IMR-90 (cell line): Measurements from ENCODE around the gene MRPL19. TPM values are rescaled to one million over a fixed set of nuclear protein-coding genes. Genes with fewer than 3 reads are reported as not detected.
"Not testable (repeated sequence)": the region's sequence is repeated elsewhere in the genome, so short reads cannot be mapped to it uniquely, and the experiment has no call there.

Experiments used
- ATAC-seq: fragments of 200-7000 bp; cut with Tn5 transposase; 2 replicates; pipeline ENCODE4 v1.9.1; 2020; ENCODE audit warnings: low read depth, mild to moderate bottlenecking, moderate library complexity
- BruUV-seq: library from RNA; stranded (reverse); fragments of 400-500 nt; replicated peaks from 2 replicates; lab custom pipeline; 2021; lab: Mats Ljungman, UMichigan
- CTCF ChIA-PET: fragments of 300-600 bp; formaldehyde crosslinking; extraction: SDS; loops from one replicate; lab custom pipeline; 2021; ENCODE audit warnings: antibody characterized with exemption; lab: Yijun Ruan, JAX
- POLR2A ChIA-PET: fragments of 300-600 bp; sonication (Branson Sonifier 250); formaldehyde crosslinking; loops from one replicate; lab custom pipeline; 2022; ENCODE audit warnings: antibody characterized with exemption; ENCODE audit not compliant: unreplicated experiment; lab: Charles Lee
- DNase-seq: peaks from one replicate; pipeline ENCODE4 v3.0.0; 2013
- H2AFZ ChIP-seq: replicated peaks from 2 replicates; pipeline ENCODE3; 2013; ENCODE audit warnings: low read length, mild to moderate bottlenecking; ENCODE audit not compliant: poor library complexity
- H2AK5ac ChIP-seq: 2 replicates; pipeline ENCODE4 v1.6.1; 2013; ENCODE audit warnings: low read depth, low read length, inconsistent platforms
- H2AK9ac ChIP-seq: replicated peaks from 2 replicates; pipeline ENCODE3; 2013; ENCODE audit warnings: mild to moderate bottlenecking, low read depth, low read length, moderate library complexity; ENCODE audit not compliant: poor library complexity
- H2BK120ac ChIP-seq: 2 replicates; pipeline ENCODE4 v1.6.1; 2013; ENCODE audit warnings: low read depth, low read length, inconsistent platforms
- H2BK15ac ChIP-seq: 3 replicates; pipeline ENCODE4 v1.6.1; 2013; ENCODE audit warnings: low read depth, low read length, inconsistent platforms
- H2BK20ac ChIP-seq: 2 replicates; pipeline ENCODE4 v1.6.1; 2013; ENCODE audit warnings: low read depth, mild to moderate bottlenecking, inconsistent platforms, low read length, moderate library complexity
- H2BK5ac ChIP-seq: 2 replicates; pipeline ENCODE4 v1.6.1; 2013; ENCODE audit warnings: mild to moderate bottlenecking, low read depth, low read length, inconsistent platforms; ENCODE audit not compliant: poor library complexity, severe bottlenecking
- H3K14ac ChIP-seq: replicated peaks from 2 replicates; pipeline ENCODE4 v1.6.1; 2013; ENCODE audit warnings: low read depth, low read length, inconsistent platforms
- H3K18ac ChIP-seq: 2 replicates; pipeline ENCODE4 v1.6.1; 2013; ENCODE audit warnings: low read depth, low read length, control low read depth
- H3K23ac ChIP-seq: 2 replicates; pipeline ENCODE4 v1.6.1; 2013; ENCODE audit warnings: low read depth, low read length, inconsistent platforms
- H3K27ac ChIP-seq: 2 replicates; pipeline ENCODE4 v1.5.1; 2013; ENCODE audit warnings: mild to moderate bottlenecking, control low read depth, low read length; ENCODE audit not compliant: insufficient read depth
- H3K27me3 ChIP-seq: 2 replicates; pipeline ENCODE4 v1.6.1; 2013; ENCODE audit warnings: low read length; ENCODE audit not compliant: control insufficient read depth, insufficient read depth
- H3K36me3 ChIP-seq: 2 replicates; pipeline ENCODE4 v1.6.1; 2013; ENCODE audit warnings: low read length, mixed read lengths; ENCODE audit not compliant: control insufficient read depth, insufficient read depth
- H3K4ac ChIP-seq: 2 replicates; pipeline ENCODE4 v1.6.1; 2013; ENCODE audit warnings: low read depth, low read length, inconsistent platforms
- H3K4me1 ChIP-seq: 2 replicates; pipeline ENCODE4 v1.6.1; 2013; ENCODE audit warnings: low read length, mixed read lengths; ENCODE audit not compliant: control insufficient read depth, insufficient read depth
- H3K4me2 ChIP-seq: 2 replicates; pipeline ENCODE4 v1.6.1; 2013; ENCODE audit warnings: low read depth, mild to moderate bottlenecking, control low read depth, low read length, moderate library complexity
- H3K4me3 ChIP-seq: 2 replicates; pipeline ENCODE4 v1.5.1; 2013; ENCODE audit warnings: low read depth, mild to moderate bottlenecking, control low read depth, low read length, moderate library complexity; ENCODE audit not compliant: insufficient read depth
- H3K56ac ChIP-seq: 2 replicates; pipeline ENCODE4 v1.6.1; 2013; ENCODE audit warnings: low read length, inconsistent platforms; ENCODE audit not compliant: insufficient read depth; ENCODE audit errors: extremely low read depth
- H3K79me1 ChIP-seq, 2 experiments: 2 replicates each; pipeline ENCODE4 v1.6.1; 2013; ENCODE audit warnings: low read length in 2 of 2, inconsistent platforms in 1 of 2, low read depth in 1 of 2
- H3K9ac ChIP-seq: 2 replicates; pipeline ENCODE4 v1.6.1; 2013; ENCODE audit warnings: low read depth, low read length, control low read depth
- H3K9me1 ChIP-seq: 2 replicates; pipeline ENCODE4 v1.6.1; 2013; ENCODE audit warnings: low read length, inconsistent platforms; ENCODE audit not compliant: insufficient read depth
- H3K9me3 ChIP-seq: 2 replicates; pipeline ENCODE4 v1.6.1; 2013; ENCODE audit warnings: low read length; ENCODE audit not compliant: control insufficient read depth, insufficient read depth
- H4K20me1 ChIP-seq: 2 replicates; pipeline ENCODE4 v1.6.1; 2013; ENCODE audit warnings: low read length, inconsistent platforms; ENCODE audit not compliant: insufficient read depth
- H4K5ac ChIP-seq: 2 replicates; pipeline ENCODE4 v1.6.1; 2013; ENCODE audit warnings: mild to moderate bottlenecking, low read depth, low read length, control low read depth
- H4K8ac ChIP-seq, 2 experiments: 2 replicates each; pipeline ENCODE4 v1.6.1; 2013; ENCODE audit warnings: low read depth in 2 of 2, low read length in 2 of 2, control low read depth in 1 of 2, inconsistent platforms in 1 of 2
- H4K91ac ChIP-seq: 2 replicates; pipeline ENCODE4 v1.6.1; 2013; ENCODE audit warnings: low read depth, low read length, inconsistent platforms; ENCODE audit not compliant: insufficient read depth
- WGBS, 2 experiments: methylation state at CpG; one replicate each; pipeline versions ENCODE4 v1.1.5 to v1.1.7; 2013; ENCODE audit warnings: missing lambda C conversion rate in 2 of 2; ENCODE audit not compliant: insufficient read length in 1 of 2; ENCODE audit errors: extremely low coverage in 2 of 2; 5-methylcytosine and 5-hydroxymethylcytosine counted together
- dilution Hi-C: fragments of 300-500 bp; cut with HindIII; formaldehyde crosslinking; loops from one replicate; pipeline ENCODE4 v1.14.3; 2018; ENCODE audit warnings: low sequenced_read_pairs; ENCODE audit not compliant: unreplicated experiment
- in situ Hi-C: fragments of 300-500 bp; cut with MboI; formaldehyde crosslinking; loops from 3 replicates; pipeline ENCODE4 v1.14.3; 2019; ENCODE audit warnings: low sequenced_read_pairs, inconsistent platforms, mixed read lengths
- intact Hi-C: fragments of 100-400 bp; cut with micrococcal nuclease; formaldehyde crosslinking; loops from 2 replicates; pipeline ENCODE4 v1.10.0; 2022
- polyA plus RNA-seq, 3 experiments: library from polyadenylated mRNA; depleted of rRNA; stranded (reverse); fragments of >200 nt; gene quantifications; 2 replicates each; pipeline ENCODE4 v1.2.3, GENCODE V29; 2012; ENCODE audit warnings: low replicate concordance in 1 of 3
- total RNA-seq: library from RNA; depleted of rRNA; stranded (reverse); fragments of >200 nt; gene quantifications from 2 replicates; pipeline ENCODE4 v1.2.3, GENCODE V29; 2012

The MRPL19 gene
- total and polyA plus RNA-seq, 2 of the 4 experiments (the other 2 are of a cell fraction), result 24.8 to 28.5 TPM

- H3K14ac ChIP-seq, H3K4me2 ChIP-seq, H4K91ac ChIP-seq, H2BK120ac ChIP-seq, H2AK9ac ChIP-seq, H4K5ac ChIP-seq, POLR2A ChIA-PET, DNase-seq, ATAC-seq, H3K79me1 ChIP-seq, H3K9me1 ChIP-seq, H3K9me3 ChIP-seq, H3K18ac ChIP-seq, H3K23ac ChIP-seq, BruUV-seq, H3K27me3 ChIP-seq, H3K4ac ChIP-seq, CTCF ChIA-PET, H4K20me1 ChIP-seq, H2AK5ac ChIP-seq, H2BK20ac ChIP-seq, dilution Hi-C loops, intact Hi-C loops, H3K9ac ChIP-seq, H2BK15ac ChIP-seq, H2BK5ac ChIP-seq, H3K27ac ChIP-seq, H3K56ac ChIP-seq, H3K36me3 ChIP-seq, H3K4me1 ChIP-seq, H4K8ac ChIP-seq, H3K4me3 ChIP-seq, in situ Hi-C loops, H2AFZ ChIP-seq: not testable (repeated sequence)
- WGBS, 2 experiments, result no CpG with 5 or more reads among the region's 5 CpGs
Measured at GRCh38 chr2:75683430-75683829, 36.8 kb downstream of the MRPL19 start.
